Ishikawa (cell line): Measurements from ENCODE around the gene ANKRD33B.

Experiments
- CEBPB ChIP-seq: IDR thresholded peaks from 2 replicates; pipeline ENCODE4 v1.6.1; 2012
- CREB1 ChIP-seq: IDR thresholded peaks from 2 replicates; pipeline ENCODE4 v1.6.1; 2012; ENCODE audit warnings: low read depth
- EGR1 ChIP-seq: IDR thresholded peaks from 2 replicates; pipeline ENCODE4 v1.6.1; 2012
- EP300 ChIP-seq: IDR thresholded peaks from 2 replicates; pipeline ENCODE4 v1.6.1; 2012; ENCODE audit warnings: borderline replicate concordance
- FOXM1 ChIP-seq: IDR thresholded peaks from 2 replicates; pipeline ENCODE4 v1.6.1; 2012; ENCODE audit warnings: low read depth, borderline replicate concordance
- NFIC ChIP-seq: IDR thresholded peaks from 2 replicates; pipeline ENCODE4 v1.6.1; 2012
- RAD21 ChIP-seq: IDR thresholded peaks from 2 replicates; pipeline ENCODE4 v1.6.1; 2012; ENCODE audit warnings: low read depth
- REST ChIP-seq: IDR thresholded peaks from 2 replicates; pipeline ENCODE4 v1.6.1; 2012; ENCODE audit warnings: low read depth, mild to moderate bottlenecking
- TAF1 ChIP-seq: IDR thresholded peaks from 2 replicates; pipeline ENCODE4 v1.6.1; 2012; ENCODE audit warnings: low read depth, mild to moderate bottlenecking
- TCF12 ChIP-seq: IDR thresholded peaks from 2 replicates; pipeline ENCODE4 v1.6.1; 2012; ENCODE audit warnings: low read depth
- TEAD4 ChIP-seq: IDR thresholded peaks from 2 replicates; pipeline ENCODE4 v1.6.1; 2012
- USF1 ChIP-seq: IDR thresholded peaks from 2 replicates; pipeline ENCODE4 v1.6.1; 2012
- YY1 ChIP-seq: IDR thresholded peaks from 2 replicates; pipeline ENCODE4 v1.6.1; 2012; ENCODE audit warnings: low read depth
- ZBTB7A ChIP-seq: IDR thresholded peaks from 2 replicates; pipeline ENCODE4 v1.6.1; 2012; ENCODE audit warnings: low read depth
- TF ChIP-seq, protein P1 (sequence below): IDR thresholded peaks from 2 replicates; pipeline ENCODE4 v1.6.1; 2012

Gene ANKRD33B

GRCh38 chr5:10539687-10539998 lies 24.2 kb upstream of the ANKRD33B start:
- no peak for TF ChIP-seq NFIC
- no peak for TF ChIP-seq RAD21
- TF ChIP-seq, protein P1, sequence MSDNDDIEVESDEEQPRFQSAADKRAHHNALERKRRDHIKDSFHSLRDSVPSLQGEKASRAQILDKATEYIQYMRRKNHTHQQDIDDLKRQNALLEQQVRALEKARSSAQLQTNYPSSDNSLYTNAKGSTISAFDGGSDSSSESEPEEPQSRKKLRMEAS, result no peak
- TF ChIP-seq REST, result no peak
- TF ChIP-seq CREB1, result no peak
- no peak for TF ChIP-seq EP300
- TF ChIP-seq CEBPB, result no peak
- TF ChIP-seq EGR1, result no peak
- no peak for TF ChIP-seq FOXM1

- no peak for TF ChIP-seq RAD21
- no peak for TF ChIP-seq FOXM1
- no peak for TF ChIP-seq YY1
- TF ChIP-seq EP300, result no peak
- TF ChIP-seq CEBPB, result no peak
- TF ChIP-seq, protein P1, result no peak
- TF ChIP-seq TEAD4, result no peak
- no peak for TF ChIP-seq CREB1
- no peak for TF ChIP-seq TAF1
- no peak for TF ChIP-seq REST
- TF ChIP-seq USF1, result no peak
- no peak for TF ChIP-seq NFIC
- TF ChIP-seq EGR1, result no peak
- TF ChIP-seq TCF12, result no peak
- TF ChIP-seq ZBTB7A, result no peak
These were observed 23.8 kb upstream of the ANKRD33B start for GRCh38 chr5:10540036-10540544.

DNA sequence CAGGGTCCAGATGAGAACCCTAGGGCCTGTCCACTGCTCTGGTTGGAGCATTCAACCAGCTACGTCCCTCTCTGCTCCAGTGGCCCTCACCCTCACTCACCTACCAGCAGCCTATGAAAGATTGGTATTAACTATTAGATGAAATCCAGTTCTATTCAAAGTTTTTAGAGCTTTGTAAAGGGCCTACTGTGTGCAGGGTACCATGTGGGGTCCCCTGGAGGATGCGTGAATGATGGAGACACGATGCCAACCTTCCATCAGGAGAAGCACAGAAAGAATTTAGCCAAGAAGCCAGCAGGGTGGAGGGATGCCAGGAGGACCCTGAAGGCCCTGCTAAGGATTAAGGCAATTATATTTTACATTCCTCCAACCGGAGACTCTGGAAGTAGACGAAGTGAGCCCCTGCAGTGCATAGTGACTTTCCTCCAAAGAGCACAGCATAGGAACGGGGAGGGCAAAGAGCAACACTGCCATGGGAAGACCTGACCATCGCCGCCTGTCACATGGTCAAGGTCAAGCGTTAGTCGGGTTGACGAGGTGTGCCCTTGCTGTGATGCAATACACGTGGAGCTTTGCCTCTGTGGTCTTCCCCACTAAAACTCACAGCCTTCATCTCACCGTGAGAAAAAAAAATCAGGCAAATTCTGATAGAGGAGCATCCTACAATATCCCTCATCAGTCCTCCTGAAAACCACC lies 22.8 kb upstream of the ANKRD33B start:
- no peak for TF ChIP-seq NFIC
- no peak for TF ChIP-seq CREB1
- TF ChIP-seq TEAD4, result no peak
- TF ChIP-seq EP300, result no peak

DNA sequence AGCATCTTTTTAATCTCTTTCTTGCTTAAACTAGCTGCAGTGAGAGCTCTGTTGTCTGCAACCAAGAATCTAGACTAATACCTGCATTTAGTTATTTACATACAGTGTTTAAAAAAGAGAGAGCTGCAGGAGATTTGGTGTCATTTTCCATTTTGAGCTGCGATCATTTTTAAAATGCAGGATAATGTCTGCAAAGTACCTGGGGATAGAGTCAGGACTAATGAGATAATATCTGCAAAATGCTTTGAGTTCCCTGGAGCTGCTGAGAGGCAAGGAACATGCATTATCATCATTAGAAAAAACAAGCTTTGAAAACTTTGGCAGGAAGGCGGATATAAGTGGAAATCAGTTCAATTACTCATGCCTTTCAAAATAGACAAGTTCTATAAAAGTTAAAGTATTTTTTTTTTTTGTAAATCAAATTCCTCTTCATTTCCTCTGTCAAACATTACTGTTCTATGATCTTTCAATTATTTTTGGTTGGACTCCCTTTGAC lies 21.8 kb upstream of the ANKRD33B start:
- TF ChIP-seq YY1, result no peak

DNA sequence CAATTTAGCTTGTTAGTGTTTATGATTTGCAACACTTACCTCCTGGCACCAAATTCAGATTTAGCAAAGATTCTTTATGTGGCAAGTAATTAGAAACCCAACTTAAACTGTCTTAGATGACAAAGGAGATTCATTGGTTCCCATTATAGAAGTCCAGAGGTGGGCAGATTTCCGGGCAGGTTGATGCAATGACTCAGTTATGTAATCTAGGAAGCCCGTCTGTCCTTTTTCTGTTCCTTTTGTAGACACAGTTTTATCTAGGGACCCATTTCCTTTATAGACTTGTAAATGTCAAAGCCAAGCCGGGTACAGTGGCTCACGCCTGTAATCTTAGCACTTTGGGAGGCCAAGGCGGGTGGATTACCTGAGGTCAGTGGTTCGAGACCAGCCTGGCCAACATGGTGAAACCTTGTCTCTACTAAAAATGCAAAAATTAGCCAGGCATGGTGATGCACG lies 20.3 kb upstream of the ANKRD33B start:
- TF ChIP-seq FOXM1 (no peak), REST (no peak), CREB1 (no peak), TAF1 (no peak), EP300 (no peak), TCF12 (no peak), TEAD4 (no peak), NFIC (no peak), ZBTB7A (no peak), USF1 (no peak), RAD21 (no peak), YY1 (no peak)
- TF ChIP-seq, protein P1, result no peak
